ENCODE data around the gene STRIT1. TPM values are rescaled to one million over a fixed set of nuclear protein-coding genes. Genes with fewer than 3 reads are reported as not detected.

The STRIT1 gene
- total and polyA plus RNA-seq, 9 donors, result not detected

DNA sequence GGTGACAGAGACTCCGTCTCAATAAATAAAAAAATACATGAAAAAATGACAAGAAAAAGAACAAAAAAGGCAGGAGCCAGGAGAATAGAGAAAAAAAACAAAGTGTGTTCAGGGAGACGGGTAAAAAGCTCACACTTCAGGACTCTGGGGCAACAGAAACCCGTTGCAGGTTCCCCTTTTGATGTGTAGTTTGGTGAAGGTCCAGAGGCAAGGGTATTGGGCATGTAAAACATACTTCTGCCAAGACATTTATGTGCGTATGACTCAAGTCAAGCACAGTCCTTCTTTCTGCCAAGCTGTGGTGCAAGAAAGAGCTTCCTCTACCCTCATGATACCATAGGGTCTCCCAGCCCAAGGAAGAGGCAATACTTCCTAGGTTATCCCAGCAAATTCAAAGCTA lies 33.4 kb upstream of the STRIT1 start:
- intact Hi-C loops (cut with DNase I), result loop anchor here in 1 of 4 donors (10.0 kb wide), 1 partner anchor 992 kb away; no protein-coding TSS in a partner anchor

DNA sequence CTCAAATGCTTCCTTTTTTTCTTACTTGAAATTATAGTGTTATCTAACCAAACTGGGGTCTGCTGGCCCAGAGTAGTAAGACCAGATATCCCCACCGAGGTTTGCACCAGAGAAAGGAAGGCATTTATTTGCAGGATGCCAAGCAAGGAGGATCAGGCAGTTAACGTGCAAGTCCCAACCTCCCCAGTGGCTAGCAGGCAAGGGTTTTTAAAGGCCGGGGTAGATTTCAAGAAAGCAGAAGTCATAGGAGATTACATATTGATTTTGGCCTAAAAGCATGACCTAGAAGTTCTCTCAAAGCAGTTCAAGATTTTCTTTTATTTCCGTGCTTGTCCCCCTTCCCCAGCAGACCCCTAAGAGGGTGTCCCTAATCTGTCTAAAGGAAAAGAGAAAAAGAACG lies 32.8 kb upstream of the STRIT1 start:
- H3K27ac ChIP-seq, result no peak overlapping the region
- no peaks in the 10 kb centered on the region for H3K36me3 ChIP-seq
- H3K9me3 ChIP-seq, result no peaks in the 10 kb centered on the region
- intact Hi-C loops (cut with DNase I), result loop anchor here in 1 of 4 donors (10.0 kb wide), 1 partner anchor 991 kb away; no protein-coding TSS in a partner anchor
- H3K4me3 ChIP-seq, result no peak overlapping the region
- no peak for DNase-seq
- H3K4me1 ChIP-seq (ENCODE audit: insufficient read depth), result no peaks in the 10 kb centered on the region
- TF ChIP-seq EP300 (IDR thresholded peaks at IDR 0.05) (no peak), POLR2A (IDR thresholded peaks at IDR 0.05) (no peak)
- TF ChIP-seq, protein P1, sequence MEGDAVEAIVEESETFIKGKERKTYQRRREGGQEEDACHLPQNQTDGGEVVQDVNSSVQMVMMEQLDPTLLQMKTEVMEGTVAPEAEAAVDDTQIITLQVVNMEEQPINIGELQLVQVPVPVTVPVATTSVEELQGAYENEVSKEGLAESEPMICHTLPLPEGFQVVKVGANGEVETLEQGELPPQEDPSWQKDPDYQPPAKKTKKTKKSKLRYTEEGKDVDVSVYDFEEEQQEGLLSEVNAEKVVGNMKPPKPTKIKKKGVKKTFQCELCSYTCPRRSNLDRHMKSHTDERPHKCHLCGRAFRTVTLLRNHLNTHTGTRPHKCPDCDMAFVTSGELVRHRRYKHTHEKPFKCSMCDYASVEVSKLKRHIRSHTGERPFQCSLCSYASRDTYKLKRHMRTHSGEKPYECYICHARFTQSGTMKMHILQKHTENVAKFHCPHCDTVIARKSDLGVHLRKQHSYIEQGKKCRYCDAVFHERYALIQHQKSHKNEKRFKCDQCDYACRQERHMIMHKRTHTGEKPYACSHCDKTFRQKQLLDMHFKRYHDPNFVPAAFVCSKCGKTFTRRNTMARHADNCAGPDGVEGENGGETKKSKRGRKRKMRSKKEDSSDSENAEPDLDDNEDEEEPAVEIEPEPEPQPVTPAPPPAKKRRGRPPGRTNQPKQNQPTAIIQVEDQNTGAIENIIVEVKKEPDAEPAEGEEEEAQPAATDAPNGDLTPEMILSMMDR (IDR thresholded peaks at IDR 0.05), result no peak
- H3K27me3 ChIP-seq, result no peaks in the 10 kb centered on the region
- 84 to 85% (median 84%) methylated on average over 5 of the region's 5 CpGs for WGBS, 3 donors

More for the DNA sequence above, 33.4 kb upstream of the STRIT1 start:
- Histone ChIP-seq H3K27ac (no peak overlapping the region), H3K27me3 (no peaks in the 10 kb centered on the region), H3K4me3 (no peak overlapping the region), H3K9me3 (no peaks in the 10 kb centered on the region), H3K4me1 (ENCODE audit: insufficient read depth) (no peaks in the 10 kb centered on the region), H3K36me3 (no peaks in the 10 kb centered on the region)
- no peak for TF ChIP-seq EP300 (IDR thresholded peaks at IDR 0.05)
- TF ChIP-seq POLR2A (IDR thresholded peaks at IDR 0.05), result no peak
- TF ChIP-seq, protein P1 (IDR thresholded peaks at IDR 0.05), result no peak
- DNase-seq, result no peak
- WGBS, 3 donors, result 86 to 87% (median 86%) methylated on average over 4 of the region's 4 CpGs

DNA sequence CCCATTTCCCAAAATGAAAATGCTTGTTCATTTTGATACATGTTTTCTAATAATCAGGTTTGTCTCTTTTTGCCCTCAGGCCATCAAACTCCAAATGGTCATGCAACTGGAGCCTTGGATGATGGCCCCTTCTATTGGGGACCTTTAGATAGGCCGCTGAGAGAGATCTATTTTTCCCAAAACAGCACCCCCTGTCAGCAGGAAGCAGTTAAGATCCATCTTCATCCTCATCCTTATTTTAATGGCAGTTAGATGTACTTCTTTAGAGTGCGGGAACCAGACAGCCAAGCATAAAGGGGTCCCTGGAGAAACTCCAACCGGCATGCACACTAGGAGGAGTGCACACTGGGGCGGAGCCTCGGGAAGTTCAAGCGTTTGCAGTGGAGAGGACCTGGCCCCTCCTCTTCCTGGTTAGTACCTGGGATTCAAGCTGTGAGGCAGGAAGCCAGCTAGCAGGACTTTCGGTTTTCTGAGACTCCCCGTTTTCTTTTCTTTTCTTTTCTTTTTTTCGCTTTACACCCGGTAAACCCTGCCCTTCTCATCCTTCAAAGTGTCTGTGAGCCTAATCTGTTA lies 31.9 kb upstream of the STRIT1 start:
- 61 to 65% (median 63%) methylated on average over 10 of the region's 10 CpGs for WGBS, 3 donors
- no peaks in the 10 kb centered on the region for H3K4me1 ChIP-seq (ENCODE audit: insufficient read depth)
- H3K4me3 ChIP-seq, result no peak overlapping the region
- H3K9me3 ChIP-seq, result no peaks in the 10 kb centered on the region
- no peak overlapping the region for H3K27ac ChIP-seq
- H3K36me3 ChIP-seq, result no peaks in the 10 kb centered on the region
- TF ChIP-seq, protein P1 (IDR thresholded peaks at IDR 0.05), result no peak
- TF ChIP-seq POLR2A (IDR thresholded peaks at IDR 0.05), result no peak
- TF ChIP-seq EP300 (IDR thresholded peaks at IDR 0.05), result no peak
- DNase-seq, result no peak
- intact Hi-C loops (cut with DNase I), result loop anchor here in 1 of 4 donors (10.0 kb wide), 1 partner anchor 991 kb away; no protein-coding TSS in a partner anchor
- no peaks in the 10 kb centered on the region for H3K27me3 ChIP-seq

DNA sequence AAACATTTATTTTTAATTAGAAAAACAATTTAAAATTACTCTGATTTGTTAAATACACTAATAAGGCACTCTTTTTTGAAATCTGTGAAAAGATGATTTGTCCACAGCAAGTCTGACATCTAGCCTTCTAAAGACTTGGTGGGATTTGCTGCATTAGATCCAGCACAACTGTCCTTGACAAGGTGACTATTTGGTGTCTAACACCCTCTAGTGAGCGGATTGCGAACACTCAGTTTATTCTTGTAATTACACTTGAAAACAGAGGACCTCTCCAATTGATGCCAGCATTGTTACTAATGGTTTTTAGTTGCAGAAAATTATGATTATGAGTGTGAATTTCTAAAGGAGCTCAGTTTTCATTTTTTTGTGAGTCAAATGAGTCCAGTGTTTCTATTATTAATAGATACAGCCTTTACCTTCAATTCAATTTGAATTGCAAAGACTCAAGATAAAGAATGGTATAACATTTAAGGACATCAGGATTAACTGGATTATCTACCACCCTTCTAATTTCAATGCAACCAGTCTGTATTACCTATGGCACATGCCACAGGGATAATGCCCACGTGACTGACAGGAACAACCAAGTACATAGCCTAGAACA lies 29.7 kb upstream of the STRIT1 start:
- H3K4me1 ChIP-seq (ENCODE audit: insufficient read depth), result no peaks in the 10 kb centered on the region
- no peak for DNase-seq
- no peaks in the 10 kb centered on the region for H3K36me3 ChIP-seq
- TF ChIP-seq, protein P1 (IDR thresholded peaks at IDR 0.05), result no peak
- TF ChIP-seq POLR2A (IDR thresholded peaks at IDR 0.05) (no peak), EP300 (IDR thresholded peaks at IDR 0.05) (no peak)
- no peak overlapping the region for H3K27ac ChIP-seq
- intact Hi-C loops (cut with DNase I), result loop anchor here in 1 of 4 donors (10.0 kb wide), 1 partner anchor 988 kb away; no protein-coding TSS in a partner anchor
- no peaks in the 10 kb centered on the region for H3K27me3 ChIP-seq
- WGBS, 3 donors, result 13 to 16% (median 15%) methylated on average over 3 of the region's 3 CpGs
- no peak overlapping the region for H3K4me3 ChIP-seq
- no peaks in the 10 kb centered on the region for H3K9me3 ChIP-seq

All from ovary (tissue), 9 donors.